WTC11 (cell line): ENCODE measurements around the gene CSNK1G1. TPM values are rescaled to one million over a fixed set of nuclear protein-coding genes. Genes with fewer than 3 reads are reported as not detected.

Experiments
- ATAC-seq: fragments of 200-7000 bp; cut with Tn5 transposase; 2 replicates; pipeline ENCODE4 v1.10.0; 2021; ENCODE audit warnings: mild to moderate bottlenecking, moderate library complexity
- CTCF ChIA-PET: fragments of 300-600 bp; sonication (Branson Sonifier 250); formaldehyde crosslinking; loops from one replicate; lab custom pipeline; 2021; ENCODE audit warnings: antibody characterized with exemption; lab: Charles Lee
- POLR2A ChIA-PET: fragments of 350-600 bp; sonication (Branson Sonifier 250); formaldehyde crosslinking; loops from one replicate; lab custom pipeline; 2021; ENCODE audit warnings: antibody characterized with exemption; lab: Charles Lee
- DNase-seq: peaks from one replicate; pipeline ENCODE4 v3.0.0; 2021; ENCODE audit warnings: low spot score
- H3K27ac Mint-ChIP-seq: 2 replicates; pipeline ENCODE4 v1.8.0; 2021; ENCODE audit warnings: mixed read lengths
- H3K27me3 Mint-ChIP-seq: 2 replicates; pipeline ENCODE4 v1.8.0; 2021; ENCODE audit warnings: low read depth, mild to moderate bottlenecking, moderate library complexity, mixed read lengths
- H3K36me3 Mint-ChIP-seq: 2 replicates; pipeline ENCODE4 v1.8.0; 2021; ENCODE audit warnings: mixed read lengths
- H3K4me1 Mint-ChIP-seq: 2 replicates; pipeline ENCODE4 v1.8.0; 2022; ENCODE audit warnings: mixed read lengths
- H3K4me3 Mint-ChIP-seq: 2 replicates; pipeline ENCODE4 v1.8.0; 2021; ENCODE audit warnings: mild to moderate bottlenecking, moderate library complexity, mixed read lengths
- H3K9me3 Mint-ChIP-seq: 2 replicates; pipeline ENCODE4 v1.8.0; 2021; ENCODE audit warnings: mixed read lengths
- AR ChIP-seq: fragments of 250-450 bp; sonication (Bioruptor Pico); IDR thresholded peaks from 2 replicates; pipeline ENCODE4 v1.9.0; 2021; ENCODE audit warnings: mild to moderate bottlenecking
- ATF1 ChIP-seq: sonication (generic); formaldehyde crosslinking; IDR thresholded peaks from 2 replicates; pipeline ENCODE4 v1.8.1; 2023; ENCODE audit warnings: mild to moderate bottlenecking, moderate library complexity, missing genetic modification reagents
- GTF2I ChIP-seq: fragments of 250-450 bp; sonication (Bioruptor Pico); conservative IDR thresholded peaks from 2 replicates; pipeline ENCODE4 v1.4.0; 2021; ENCODE audit warnings: mild to moderate bottlenecking
- HMGA2 ChIP-seq: fragments of 250-450 bp; sonication (Bioruptor Pico); IDR thresholded peaks from 2 replicates; pipeline ENCODE4 v1.4.0; 2021; ENCODE audit warnings: mild to moderate bottlenecking, moderate library complexity
- IRF1 ChIP-seq: sonication (generic); formaldehyde crosslinking; IDR thresholded peaks from 2 replicates; pipeline ENCODE4 v1.8.0; 2023; ENCODE audit warnings: missing genetic modification reagents
- NFYB ChIP-seq: sonication (generic); formaldehyde crosslinking; conservative IDR thresholded peaks from 2 replicates; pipeline ENCODE4 v1.8.0; 2022; ENCODE audit warnings: low read depth, missing genetic modification reagents
- NR2C2 ChIP-seq: sonication (generic); formaldehyde crosslinking; IDR thresholded peaks from 2 replicates; pipeline ENCODE4 v1.8.0; 2022; ENCODE audit warnings: mild to moderate bottlenecking, missing genetic modification reagents
- NR3C1 ChIP-seq: sonication (generic); formaldehyde crosslinking; conservative IDR thresholded peaks from 2 replicates; pipeline ENCODE4 v1.8.1; 2023; ENCODE audit warnings: low read depth, mild to moderate bottlenecking, missing genetic modification reagents
- OVOL2 ChIP-seq: fragments of 250-450 bp; sonication (Bioruptor Pico); IDR thresholded peaks from 2 replicates; pipeline ENCODE4 v1.9.0; 2021; ENCODE audit warnings: mild to moderate bottlenecking, borderline replicate concordance
- PRDM15 ChIP-seq: sonication (generic); formaldehyde crosslinking; IDR thresholded peaks from 2 replicates; pipeline ENCODE4 v1.8.0; 2022; ENCODE audit warnings: missing genetic modification reagents
- PRRX2 ChIP-seq: fragments of 250-450 bp; sonication (Bioruptor Pico); IDR thresholded peaks from 2 replicates; pipeline ENCODE4 v1.8.0; 2021; ENCODE audit warnings: mild to moderate bottlenecking
- SOX15 ChIP-seq: fragments of 250-450 bp; sonication (Bioruptor Pico); IDR thresholded peaks from 2 replicates; pipeline ENCODE4 v1.9.0; 2021; ENCODE audit warnings: mild to moderate bottlenecking
- TEAD4 ChIP-seq: sonication (generic); formaldehyde crosslinking; IDR thresholded peaks from 2 replicates; pipeline ENCODE4 v1.8.0; 2022; ENCODE audit warnings: mild to moderate bottlenecking, missing genetic modification reagents
- USF1 ChIP-seq: sonication (generic); formaldehyde crosslinking; IDR thresholded peaks from 2 replicates; pipeline ENCODE4 v1.8.0; 2022; ENCODE audit warnings: mild to moderate bottlenecking, missing genetic modification reagents
- ZNF121 ChIP-seq: sonication (generic); formaldehyde crosslinking; IDR thresholded peaks from 2 replicates; pipeline ENCODE4 v1.8.0; 2023; ENCODE audit warnings: missing genetic modification reagents
- ZNF138 ChIP-seq: sonication (generic); formaldehyde crosslinking; conservative IDR thresholded peaks from 2 replicates; pipeline ENCODE4 v1.8.1; 2022; ENCODE audit warnings: mild to moderate bottlenecking, moderate library complexity, missing genetic modification reagents
- total RNA-seq: library from RNA; stranded (reverse); gene quantifications from 3 replicates; pipeline ENCODE4 v1.2.3, GENCODE V29; 2021
- TF ChIP-seq, protein P1 (sequence below): sonication (generic); formaldehyde crosslinking; IDR thresholded peaks from 2 replicates; pipeline ENCODE4 v1.8.1; 2022; ENCODE audit warnings: mild to moderate bottlenecking, missing genetic modification reagents, moderate library complexity, borderline replicate concordance
- TF ChIP-seq, protein P2 (sequence below): fragments of 250-450 bp; sonication (Bioruptor Pico); IDR thresholded peaks from 2 replicates; pipeline ENCODE4 v1.9.0; 2021; ENCODE audit warnings: mild to moderate bottlenecking

The CSNK1G1 gene
- total RNA-seq, 1 experiment from 2014 or later, result 19.3 TPM

DNA sequence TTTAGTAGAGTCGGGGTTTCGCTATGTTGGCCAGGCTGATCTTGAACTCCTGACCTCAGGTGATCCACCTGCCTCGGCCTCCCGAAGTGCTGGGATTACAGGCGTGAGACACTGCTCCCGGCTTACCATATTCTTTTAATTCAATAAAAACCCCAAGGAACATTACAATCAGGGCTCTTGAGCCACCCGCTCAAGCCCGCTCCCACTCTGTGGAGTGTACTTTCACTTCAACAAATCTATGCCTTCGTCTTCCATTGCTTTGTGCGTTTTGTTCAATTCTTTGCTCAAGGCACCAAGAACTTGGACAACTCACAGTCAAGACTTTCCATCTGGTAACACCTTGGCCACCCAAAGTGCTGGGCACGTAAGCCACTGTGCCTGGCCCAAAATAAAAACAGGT lies 130.2 kb downstream of the CSNK1G1 start:
- Mint-ChIP-seq H3K27me3 (no peaks in the 10 kb centered on the region), H3K27ac (no peak overlapping the region), H3K4me3 (no peak overlapping the region), H3K4me1 (no peaks in the 10 kb centered on the region), H3K36me3 (peaks cover 14% of the 10 kb centered on the region), H3K9me3 (peaks cover 19% of the 10 kb centered on the region)
- no peak for TF ChIP-seq IRF1 (CRISPR knock-in tag)
- TF ChIP-seq, protein P1, sequence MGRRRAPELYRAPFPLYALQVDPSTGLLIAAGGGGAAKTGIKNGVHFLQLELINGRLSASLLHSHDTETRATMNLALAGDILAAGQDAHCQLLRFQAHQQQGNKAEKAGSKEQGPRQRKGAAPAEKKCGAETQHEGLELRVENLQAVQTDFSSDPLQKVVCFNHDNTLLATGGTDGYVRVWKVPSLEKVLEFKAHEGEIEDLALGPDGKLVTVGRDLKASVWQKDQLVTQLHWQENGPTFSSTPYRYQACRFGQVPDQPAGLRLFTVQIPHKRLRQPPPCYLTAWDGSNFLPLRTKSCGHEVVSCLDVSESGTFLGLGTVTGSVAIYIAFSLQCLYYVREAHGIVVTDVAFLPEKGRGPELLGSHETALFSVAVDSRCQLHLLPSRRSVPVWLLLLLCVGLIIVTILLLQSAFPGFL (CRISPR knock-in tag), result no peak
- TF ChIP-seq TEAD4 (CRISPR knock-in tag), result no peak
- no peak for TF ChIP-seq PRRX2
- TF ChIP-seq ZNF121 (CRISPR knock-in tag), result no peak
- TF ChIP-seq HMGA2, result no peak
- no peak for TF ChIP-seq SOX15
- TF ChIP-seq NR2C2 (CRISPR knock-in tag), result no peak
- no peak for TF ChIP-seq ATF1
- no peak for TF ChIP-seq USF1 (CRISPR knock-in tag)
- no peak for TF ChIP-seq AR (CRISPR knock-in tag)
- TF ChIP-seq, protein P2, sequence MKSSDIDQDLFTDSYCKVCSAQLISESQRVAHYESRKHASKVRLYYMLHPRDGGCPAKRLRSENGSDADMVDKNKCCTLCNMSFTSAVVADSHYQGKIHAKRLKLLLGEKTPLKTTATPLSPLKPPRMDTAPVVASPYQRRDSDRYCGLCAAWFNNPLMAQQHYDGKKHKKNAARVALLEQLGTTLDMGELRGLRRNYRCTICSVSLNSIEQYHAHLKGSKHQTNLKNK (CRISPR knock-in tag), result no peak
- POLR2A ChIA-PET, result no interaction called here
- DNase-seq, result no peak
- CTCF ChIA-PET, result no interaction called here
- no peak for ATAC-seq

GRCh38 chr15:64224511-64224910 lies 131.5 kb downstream of the CSNK1G1 start:
- no peak for DNase-seq
- peaks cover 14% of the 10 kb centered on the region for H3K36me3 Mint-ChIP-seq
- TF ChIP-seq NR3C1 (CRISPR knock-in tag), result no peak
- no peak for TF ChIP-seq ZNF121 (CRISPR knock-in tag)
- TF ChIP-seq GTF2I (CRISPR knock-in tag), result no peak
- no peak for TF ChIP-seq NFYB (CRISPR knock-in tag)
- no peak for TF ChIP-seq PRDM15 (CRISPR knock-in tag)
- no peak for TF ChIP-seq OVOL2 (CRISPR knock-in tag)
- no peak for TF ChIP-seq ZNF138
- TF ChIP-seq, all 79 proteins: peak for 0
- no peaks in the 10 kb centered on the region for H3K27me3 Mint-ChIP-seq
- H3K27ac Mint-ChIP-seq, result no peak overlapping the region
- ChIA-PET CTCF (no interaction called here), POLR2A (no interaction called here)
- H3K4me1 Mint-ChIP-seq, result no peaks in the 10 kb centered on the region
- peaks cover 19% of the 10 kb centered on the region for H3K9me3 Mint-ChIP-seq
- H3K4me3 Mint-ChIP-seq, result no peak overlapping the region
- ATAC-seq, result no peak
